Peyer's patch (tissue), 4 donors: ENCODE measurements around the gene PPP3R1. TPM values are rescaled to one million over a fixed set of nuclear protein-coding genes. Genes with fewer than 3 reads are reported as not detected.

Experiments
- DNase-seq, 3 donors: peaks; one replicate each; pipeline ENCODE4 v3.0.0-alpha.2; 2017 to 2019
- H3K27ac ChIP-seq, 4 donors: fragments of 200-600 bp; sonication (generic); one replicate each; pipeline ENCODE4 v1.5.1; 2016 to 2019
- H3K27me3 ChIP-seq, 2 donors: fragments of 200-600 bp; sonication (generic); one replicate each; pipeline ENCODE4 v1.5.1; 2019
- H3K36me3 ChIP-seq, 3 donors: fragments of 200-600 bp; sonication (generic); one replicate each; pipeline ENCODE4 v1.5.1; 2016 to 2019
- H3K4me1 ChIP-seq, 4 donors: fragments of 200-600 bp; sonication (generic); one replicate each; pipeline ENCODE4 v1.5.1; 2016 to 2019
- H3K4me3 ChIP-seq, 4 donors: fragments of 200-600 bp; sonication (generic); 1 replicate in 3 of 4; 2 replicates in 1 of 4; pipeline ENCODE4 v1.5.1; 2016 to 2019; ENCODE audit warnings: mild to moderate bottlenecking in 1 of 4
- H3K9me3 ChIP-seq, 4 donors: fragments of 200-600 bp; sonication (generic); one replicate each; pipeline ENCODE4 v1.5.1; 2016 to 2019; ENCODE audit warnings: mild to moderate bottlenecking in 1 of 4
- CTCF ChIP-seq, 6 experiments: fragments of 450-650 bp in 4 of 6; fragments of 200-600 bp in 2 of 6; sonication (generic) in 1 of 6; IDR thresholded peaks; one replicate each; pipeline ENCODE4 v1.5.1; 2017 to 2019; ENCODE audit warnings: antibody characterized with exemption in 6 of 6, mild to moderate bottlenecking in 3 of 6, moderate library complexity in 1 of 6
- POLR2A ChIP-seq, 2 donors: fragments of 450-650 bp; IDR thresholded peaks; one replicate each; pipeline ENCODE4 v1.5.1; 2017; ENCODE audit warnings: antibody characterized with exemption in 2 of 2, mild to moderate bottlenecking in 2 of 2, moderate library complexity in 2 of 2
- total RNA-seq, 4 donors: library from RNA; depleted of rRNA; stranded (reverse); fragments of >200 nt; gene quantifications; one replicate each; pipeline ENCODE4 v1.1.0, GENCODE V29; 2016

PPP3R1 gene
- total RNA-seq, 4 donors from 2014 or later = 18.5 to 33.8 (median 25.4) TPM

GRCh38 chr2:68172521-68172920, 79.8 kb downstream of the PPP3R1 start:
- H3K9me3 ChIP-seq = no peaks in the 10 kb centered on the region
- DNase-seq = no peak
- no peak overlapping the region for H3K27ac ChIP-seq
- H3K27me3 ChIP-seq = no peaks in the 10 kb centered on the region
- peaks cover 0 to 7% (median 0%) of the 10 kb centered on the region in 3 donors for H3K36me3 ChIP-seq
- H3K4me1 ChIP-seq = no peaks in the 10 kb centered on the region
- no peak overlapping the region for H3K4me3 ChIP-seq
- TF ChIP-seq CTCF (IDR thresholded peaks at IDR 0.05) = no peak
- no peak for TF ChIP-seq POLR2A (IDR thresholded peaks at IDR 0.05)

- Histone ChIP-seq H3K27me3 (no peaks in the 10 kb centered on the region), H3K4me1 (no peaks in the 10 kb centered on the region), H3K4me3 (no peak overlapping the region), H3K27ac (no peak overlapping the region), H3K36me3 (peaks cover 0 to 9% (median 0%) of the 10 kb centered on the region in 3 donors), H3K9me3 (no peaks in the 10 kb centered on the region)
- DNase-seq = no peak
- no peak for TF ChIP-seq POLR2A (IDR thresholded peaks at IDR 0.05)
- no peak for TF ChIP-seq CTCF (IDR thresholded peaks at IDR 0.05)
Measured at GRCh38 chr2:68171684-68172083, 80.6 kb downstream of the PPP3R1 start.

GRCh38 chr2:68171146-68171545, 81.2 kb downstream of the PPP3R1 start:
- H3K27me3 ChIP-seq = no peaks in the 10 kb centered on the region

DNA sequence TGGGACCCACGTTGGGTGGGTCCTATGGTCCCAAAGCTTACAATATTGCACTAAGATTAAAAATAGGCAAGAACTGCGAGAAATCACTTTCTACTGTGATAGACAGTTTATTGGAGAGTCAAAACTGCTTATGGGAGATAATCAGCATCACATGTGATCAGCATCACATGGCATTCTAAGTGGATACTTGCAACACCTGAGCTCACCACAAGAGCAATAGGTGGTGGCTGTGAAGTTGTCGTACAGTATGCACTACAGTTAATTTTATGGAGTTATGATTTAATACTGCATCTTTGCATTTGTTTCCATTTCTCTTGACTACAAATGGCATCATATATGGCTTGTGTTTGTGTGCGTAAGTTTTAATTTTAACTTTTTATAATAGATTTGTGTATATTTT, 83.0 kb downstream of the PPP3R1 start:
- no peaks in the 10 kb centered on the region for H3K9me3 ChIP-seq
- no peak overlapping the region for H3K27ac ChIP-seq
- DNase-seq = no peak
- TF ChIP-seq CTCF (IDR thresholded peaks at IDR 0.05) (no peak), POLR2A (IDR thresholded peaks at IDR 0.05) (no peak)
- no peaks in the 10 kb centered on the region for H3K27me3 ChIP-seq
- H3K4me1 ChIP-seq = no peaks in the 10 kb centered on the region
- no peak overlapping the region for H3K4me3 ChIP-seq
- peaks cover 0 to 10% (median 0%) of the 10 kb centered on the region in 3 donors for H3K36me3 ChIP-seq

More at GRCh38 chr2:68171146-68171545, 81.2 kb downstream of the PPP3R1 start:
- H3K9me3 ChIP-seq = no peaks in the 10 kb centered on the region
- no peak overlapping the region for H3K27ac ChIP-seq
- H3K4me1 ChIP-seq = no peaks in the 10 kb centered on the region
- TF ChIP-seq CTCF (IDR thresholded peaks at IDR 0.05) = no peak
- TF ChIP-seq POLR2A (IDR thresholded peaks at IDR 0.05) = no peak
- DNase-seq = no peak
- H3K4me3 ChIP-seq = no peak overlapping the region
- H3K36me3 ChIP-seq = peaks cover 0 to 13% (median 0%) of the 10 kb centered on the region in 3 donors

- Histone ChIP-seq H3K27ac (no peak overlapping the region), H3K4me3 (no peak overlapping the region), H3K4me1 (no peaks in the 10 kb centered on the region), H3K9me3 (no peaks in the 10 kb centered on the region), H3K27me3 (no peaks in the 10 kb centered on the region), H3K36me3 (peaks cover 0 to 31% (median 0%) of the 10 kb centered on the region in 3 donors)
- TF ChIP-seq POLR2A (IDR thresholded peaks at IDR 0.05) (no peak), CTCF (IDR thresholded peaks at IDR 0.05) (no peak)
- no peak for DNase-seq
Measured at GRCh38 chr2:68167186-68167585, 85.1 kb downstream of the PPP3R1 start.

DNA sequence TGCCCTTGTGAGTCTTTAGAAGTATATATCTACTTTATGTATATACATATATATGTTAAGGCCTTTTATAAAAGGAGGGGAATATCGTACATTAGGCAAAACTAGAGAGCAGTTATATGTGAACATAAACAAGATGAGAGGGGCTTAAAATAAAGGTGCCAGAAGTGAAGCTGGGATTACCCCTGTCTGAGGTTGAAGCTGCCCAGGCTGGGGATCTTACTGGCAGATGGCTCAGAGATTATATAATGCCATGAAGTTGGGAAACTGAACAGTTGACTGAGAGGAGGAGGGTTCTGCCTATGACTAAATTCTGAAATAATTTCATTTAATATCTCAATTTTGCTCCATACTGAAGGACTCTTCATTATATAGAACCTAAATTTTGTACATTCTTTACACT, 88.7 kb downstream of the PPP3R1 start:
- no peak for DNase-seq
- Histone ChIP-seq H3K9me3 (no peaks in the 10 kb centered on the region), H3K27ac (no peak overlapping the region), H3K4me3 (no peak overlapping the region), H3K4me1 (peaks cover 0 to 9% (median 0%) of the 10 kb centered on the region in 4 donors), H3K27me3 (no peaks in the 10 kb centered on the region), H3K36me3 (peaks cover 0 to 44% (median 0%) of the 10 kb centered on the region in 3 donors)
- TF ChIP-seq POLR2A (IDR thresholded peaks at IDR 0.05) (no peak), CTCF (IDR thresholded peaks at IDR 0.05) (no peak)
